Activated B cell treated with CpG ODN at 0.5 μM for 24 hours (primary cell): ENCODE measurements around the gene TXN2. TPM values are rescaled to one million over a fixed set of nuclear protein-coding genes. Genes with fewer than 3 reads are reported as not detected.
"Not testable (repeated sequence)": the region's sequence is repeated elsewhere in the genome, so short reads cannot be mapped to it uniquely, and the experiment has no call there.

Source experiments
- ATAC-seq: fragments of 200-7000 bp; cut with Tn5 transposase; one replicate; pipeline ENCODE4 v1.10.0; 2021; ENCODE audit warnings: low read depth, mild to moderate bottlenecking, moderate library complexity
- CTCF ChIA-PET: fragments of 350-600 bp; sonication (Branson Sonifier 250); formaldehyde crosslinking; loops from one replicate; lab custom pipeline; 2021; ENCODE audit warnings: antibody characterized with exemption; lab: Charles Lee
- POLR2A ChIA-PET: fragments of 350-600 bp; sonication (Branson Sonifier 250); formaldehyde crosslinking; loops from one replicate; lab custom pipeline; 2021; ENCODE audit warnings: antibody characterized with exemption; lab: Charles Lee
- DNase-seq: peaks from one replicate; pipeline ENCODE4 v3.0.0; 2022
- H3K27ac Mint-ChIP-seq: one replicate; pipeline ENCODE4 v1.8.0; 2020; ENCODE audit warnings: mixed read lengths
- H3K27me3 Mint-ChIP-seq: one replicate; pipeline ENCODE4 v1.8.0; 2021; ENCODE audit warnings: mixed read lengths
- H3K36me3 Mint-ChIP-seq: one replicate; pipeline ENCODE4 v1.8.0; 2021; ENCODE audit warnings: low read depth, mixed read lengths
- H3K4me1 Mint-ChIP-seq: one replicate; pipeline ENCODE4 v1.8.0; 2021; ENCODE audit warnings: mixed read lengths
- H3K4me3 Mint-ChIP-seq: one replicate; pipeline ENCODE4 v1.8.0; 2020; ENCODE audit warnings: mild to moderate bottlenecking, mixed read lengths
- H3K9me3 Mint-ChIP-seq: one replicate; pipeline ENCODE4 v1.8.0; 2020; ENCODE audit warnings: mixed read lengths
- intact Hi-C: fragments of 100-400 bp; cut with micrococcal nuclease; formaldehyde crosslinking; loops from one replicate; pipeline ENCODE4 v1.15.1; 2024
- total RNA-seq: library from RNA; stranded (reverse); gene quantifications from 2 replicates; pipeline ENCODE4 v1.2.3, GENCODE V29; 2022
- TF ChIP-seq, protein P1 (sequence below): fragments of 200-600 bp; IDR thresholded peaks from one replicate; pipeline ENCODE4 v1.8.0; 2022; ENCODE audit warnings: antibody characterized with exemption, mild to moderate bottlenecking

The TXN2 gene
- total RNA-seq, 1 donor from 2014 or later, result 59.1 TPM

DNA sequence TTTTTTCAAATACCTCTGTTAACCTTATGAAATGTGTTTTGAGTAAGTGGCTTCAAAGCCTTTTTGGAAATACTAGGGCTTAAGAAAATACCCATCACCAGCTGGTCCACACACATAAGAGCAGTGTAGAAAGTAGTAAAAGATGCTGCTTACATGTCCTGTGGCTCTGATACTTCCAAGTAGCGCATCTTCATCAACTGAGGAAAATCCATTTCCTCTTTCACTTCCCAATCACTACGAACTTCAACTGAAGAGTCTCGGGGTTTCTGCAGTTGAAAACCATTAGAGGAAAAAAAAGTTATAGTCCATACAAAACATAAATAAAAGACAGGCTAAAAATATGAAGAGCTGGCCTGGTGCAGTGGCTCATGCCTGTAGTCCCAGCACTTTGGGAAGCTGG lies 39.0 kb upstream of the TXN2 start:
- no peak overlapping the region for H3K27ac Mint-ChIP-seq
- TF ChIP-seq, protein P1, sequence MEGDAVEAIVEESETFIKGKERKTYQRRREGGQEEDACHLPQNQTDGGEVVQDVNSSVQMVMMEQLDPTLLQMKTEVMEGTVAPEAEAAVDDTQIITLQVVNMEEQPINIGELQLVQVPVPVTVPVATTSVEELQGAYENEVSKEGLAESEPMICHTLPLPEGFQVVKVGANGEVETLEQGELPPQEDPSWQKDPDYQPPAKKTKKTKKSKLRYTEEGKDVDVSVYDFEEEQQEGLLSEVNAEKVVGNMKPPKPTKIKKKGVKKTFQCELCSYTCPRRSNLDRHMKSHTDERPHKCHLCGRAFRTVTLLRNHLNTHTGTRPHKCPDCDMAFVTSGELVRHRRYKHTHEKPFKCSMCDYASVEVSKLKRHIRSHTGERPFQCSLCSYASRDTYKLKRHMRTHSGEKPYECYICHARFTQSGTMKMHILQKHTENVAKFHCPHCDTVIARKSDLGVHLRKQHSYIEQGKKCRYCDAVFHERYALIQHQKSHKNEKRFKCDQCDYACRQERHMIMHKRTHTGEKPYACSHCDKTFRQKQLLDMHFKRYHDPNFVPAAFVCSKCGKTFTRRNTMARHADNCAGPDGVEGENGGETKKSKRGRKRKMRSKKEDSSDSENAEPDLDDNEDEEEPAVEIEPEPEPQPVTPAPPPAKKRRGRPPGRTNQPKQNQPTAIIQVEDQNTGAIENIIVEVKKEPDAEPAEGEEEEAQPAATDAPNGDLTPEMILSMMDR, result no peak
- H3K36me3 Mint-ChIP-seq, result peaks cover 99% of the 10 kb centered on the region
- ChIA-PET CTCF (interaction anchor here (0.9 kb wide), 1 partner anchor 9 kb away, joined by 4 read pairs; no protein-coding TSS in a partner anchor), POLR2A (interaction anchor here (0.6 to 1.6 kb wide), 3 partner anchors 9 to 279 kb away, joined by 4 to 5 read pairs (median 5); partner anchors contain the start of gene EIF3D)
- no peak overlapping the region for H3K4me3 Mint-ChIP-seq
- peaks cover 7% of the 10 kb centered on the region for H3K4me1 Mint-ChIP-seq
- DNase-seq (no peak), ATAC-seq (no peak)
- peaks cover 2% of the 10 kb centered on the region for H3K9me3 Mint-ChIP-seq
- no peaks in the 10 kb centered on the region for H3K27me3 Mint-ChIP-seq
- intact Hi-C loops, result no loop called here

DNA sequence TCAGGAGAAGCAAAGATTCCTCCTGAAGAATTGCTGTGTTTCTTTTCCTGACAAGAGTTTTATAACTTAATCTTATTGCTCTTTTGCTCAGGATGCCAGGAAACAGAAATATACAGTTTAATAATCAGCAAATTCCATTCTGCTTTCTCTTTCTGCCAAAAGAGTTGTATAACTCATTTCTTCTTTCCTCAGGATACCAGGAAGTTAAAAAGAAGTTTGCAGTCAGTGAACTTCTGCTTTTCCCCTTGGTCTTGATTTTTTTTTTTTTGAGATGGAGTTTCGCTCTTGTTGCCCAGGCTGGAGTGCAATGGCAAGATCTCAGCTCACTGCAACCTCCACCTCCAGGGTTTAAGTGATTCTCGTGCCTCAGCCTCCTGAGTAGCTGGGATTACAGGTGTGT lies 38.5 kb upstream of the TXN2 start:
- H3K9me3 Mint-ChIP-seq, H3K4me1 Mint-ChIP-seq, H3K4me3 Mint-ChIP-seq, DNase-seq, ATAC-seq, H3K27ac Mint-ChIP-seq, H3K27me3 Mint-ChIP-seq, intact Hi-C loops: not testable (repeated sequence)
- peaks cover 98% of the 10 kb centered on the region for H3K36me3 Mint-ChIP-seq
- ChIA-PET POLR2A (interaction anchor here (1.3 kb wide), 1 partner anchor 9 kb away, joined by 5 read pairs; the partner anchor contains the start of gene EIF3D), CTCF (interaction anchor here (0.9 kb wide), 1 partner anchor 9 kb away, joined by 4 read pairs; no protein-coding TSS in a partner anchor)

DNA sequence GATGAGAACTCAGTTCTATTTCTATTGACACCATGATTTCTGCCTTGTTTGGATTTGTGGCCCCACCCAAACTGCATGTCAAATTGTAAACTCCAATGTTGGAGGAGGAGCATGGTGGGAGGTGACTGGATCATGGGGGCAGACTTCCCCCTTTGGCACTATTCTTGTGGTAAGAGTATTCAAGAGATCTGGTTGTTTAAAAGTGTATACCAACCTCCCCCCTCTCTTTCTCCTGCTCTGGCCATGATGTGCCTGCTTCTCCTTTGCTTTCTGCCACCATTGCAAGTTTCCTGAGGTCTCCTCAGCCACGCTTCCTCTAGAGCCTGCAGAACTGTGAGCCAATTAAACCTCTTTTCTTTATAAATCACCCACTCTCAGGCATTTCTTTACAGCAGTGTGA lies 33.3 kb upstream of the TXN2 start:
- no peaks in the 10 kb centered on the region for H3K27me3 Mint-ChIP-seq
- no peaks in the 10 kb centered on the region for H3K9me3 Mint-ChIP-seq
- intact Hi-C loops, result no loop called here
- CTCF ChIA-PET, result no interaction called here
- no peak overlapping the region for H3K4me3 Mint-ChIP-seq
- peaks cover 7% of the 10 kb centered on the region for H3K4me1 Mint-ChIP-seq
- no peak for DNase-seq
- H3K36me3 Mint-ChIP-seq, result peaks cover 95% of the 10 kb centered on the region
- ATAC-seq, result no peak
- TF ChIP-seq, protein P1, result no peak
- POLR2A ChIA-PET, result no interaction called here
- peak overlapping the region; percentile 9 for H3K27ac Mint-ChIP-seq

DNA sequence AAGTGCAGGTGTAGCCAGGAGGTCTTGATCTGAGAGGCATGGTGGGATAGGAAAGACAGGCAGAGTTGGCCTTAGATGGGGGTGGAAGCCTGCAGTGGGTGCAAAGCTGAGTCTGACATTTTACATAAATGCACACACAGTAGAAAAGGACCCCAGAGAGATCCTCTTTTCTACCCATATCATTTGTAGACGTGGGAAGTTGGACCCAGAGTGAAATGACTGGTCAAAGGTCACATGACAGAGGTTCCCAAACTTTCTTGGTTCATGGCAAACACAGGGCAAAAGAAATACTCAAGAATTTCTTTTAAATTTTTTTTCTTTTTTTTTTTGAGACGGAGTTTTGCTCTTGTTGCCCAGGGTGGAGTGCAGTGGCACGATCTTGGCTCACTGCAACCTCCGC lies 31.6 kb upstream of the TXN2 start:
- no peak overlapping the region for H3K4me3 Mint-ChIP-seq
- intact Hi-C loops, result no loop called here
- ATAC-seq, result no peak
- POLR2A ChIA-PET, result interaction anchor here (0.6 to 3.4 kb wide), 3 partner anchors 16 to 20 kb away, joined by 3 to 21 read pairs (median 3); partner anchors contain the start of gene EIF3D
- TF ChIP-seq, protein P1, result no peak
- H3K27ac Mint-ChIP-seq, result no peak overlapping the region
- DNase-seq, result no peak
- peaks cover 80% of the 10 kb centered on the region for H3K36me3 Mint-ChIP-seq
- no peaks in the 10 kb centered on the region for H3K9me3 Mint-ChIP-seq
- peaks cover 10% of the 10 kb centered on the region for H3K4me1 Mint-ChIP-seq
- CTCF ChIA-PET, result interaction anchor here (1.0 kb wide), 1 partner anchor 10 kb away, joined by 3 read pairs; no protein-coding TSS in a partner anchor
- no peaks in the 10 kb centered on the region for H3K27me3 Mint-ChIP-seq

DNA sequence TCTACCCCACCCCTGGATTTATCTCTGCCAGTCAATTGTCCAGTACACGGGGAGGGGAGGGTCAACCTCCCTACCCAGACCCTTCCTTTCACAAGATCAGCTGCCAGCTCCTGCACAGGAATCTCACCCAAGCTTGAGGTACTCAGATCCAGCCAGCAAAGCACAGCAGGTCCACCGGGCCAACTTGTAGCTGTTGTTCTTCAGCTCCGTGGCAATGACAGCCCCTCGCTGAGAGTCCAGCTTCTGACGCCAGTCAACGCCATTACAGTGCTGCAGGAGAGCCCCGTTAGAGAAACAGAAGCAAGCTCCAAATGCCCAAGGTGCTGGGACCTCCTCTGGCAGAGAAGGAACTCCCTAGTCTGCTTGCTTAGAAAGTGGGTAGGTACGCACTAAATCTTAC lies 30.9 kb upstream of the TXN2 start:
- peaks cover 14% of the 10 kb centered on the region for H3K4me1 Mint-ChIP-seq
- no peak for ATAC-seq
- POLR2A ChIA-PET, result interaction anchor here (3.4 kb wide), 1 partner anchor 16 kb away, joined by 21 read pairs; the partner anchor contains the start of gene EIF3D
- no peak for DNase-seq
- peaks cover 73% of the 10 kb centered on the region for H3K36me3 Mint-ChIP-seq
- TF ChIP-seq, protein P1, result no peak
- no peak overlapping the region for H3K27ac Mint-ChIP-seq
- H3K27me3 Mint-ChIP-seq, result no peaks in the 10 kb centered on the region
- CTCF ChIA-PET, result interaction anchor here (1.0 kb wide), 1 partner anchor 10 kb away, joined by 3 read pairs; no protein-coding TSS in a partner anchor
- H3K9me3 Mint-ChIP-seq, result no peaks in the 10 kb centered on the region
- no peak overlapping the region for H3K4me3 Mint-ChIP-seq
- intact Hi-C loops, result no loop called here
